ENCODE results near the gene CFD. TPM values are rescaled to one million over a fixed set of nuclear protein-coding genes. Genes with fewer than 3 reads are reported as not detected.

Gene CFD
- 33.5 and 41.1 TPM in 2 replicates for total RNA-seq

DNA sequence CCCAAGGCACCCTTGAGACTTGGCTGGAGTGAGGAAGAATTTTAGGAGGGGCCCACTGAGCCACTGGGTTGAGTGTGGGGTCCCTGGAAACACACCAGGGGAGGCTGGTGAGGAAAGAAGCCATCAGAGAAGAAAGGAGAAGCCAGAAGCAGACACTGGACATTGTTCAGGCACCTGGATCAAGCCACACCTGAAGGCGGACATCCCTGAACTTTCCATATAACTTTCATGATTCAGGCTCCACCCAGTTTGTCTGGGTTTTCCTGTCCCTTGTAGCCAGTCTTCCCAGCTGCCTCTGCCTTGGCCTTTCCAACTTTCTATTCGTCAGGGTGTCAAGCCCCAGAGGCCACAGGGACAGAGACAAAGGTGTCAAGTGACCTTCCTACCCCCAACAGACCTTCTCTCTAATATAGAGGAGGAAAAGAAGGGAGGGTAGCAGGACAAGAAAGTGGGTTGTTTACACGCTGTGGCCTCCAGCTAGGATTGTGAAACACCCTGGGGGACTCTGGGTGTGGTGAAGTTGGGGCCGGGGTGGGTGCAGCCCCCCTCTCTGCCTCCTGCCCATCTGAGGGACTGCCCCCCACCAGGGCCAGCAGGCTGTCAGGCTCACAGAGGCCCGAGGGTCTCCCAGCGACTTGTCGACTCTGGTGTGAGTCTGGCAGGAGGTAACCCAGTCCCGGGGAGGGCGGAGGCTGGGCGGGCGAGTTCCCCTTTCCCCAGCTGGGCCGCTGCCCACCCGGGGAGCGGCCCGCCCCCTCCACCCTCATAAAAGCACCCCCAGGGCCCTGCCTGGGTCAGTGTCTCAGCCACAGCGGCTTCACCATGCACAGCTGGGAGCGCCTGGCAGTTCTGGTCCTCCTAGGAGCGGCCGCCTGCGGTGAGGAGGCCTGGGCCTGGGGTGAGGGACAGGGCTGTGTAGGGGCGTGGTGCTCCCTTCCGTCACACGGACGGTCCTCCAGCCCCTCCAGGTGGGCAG lies at the start of gene CFD:
Gene CFD, plus strand, starts transcription at position 797 of the 976 bp plus-strand sequence. Its CDS starts 26 bp downstream, at position 823.

DNA sequence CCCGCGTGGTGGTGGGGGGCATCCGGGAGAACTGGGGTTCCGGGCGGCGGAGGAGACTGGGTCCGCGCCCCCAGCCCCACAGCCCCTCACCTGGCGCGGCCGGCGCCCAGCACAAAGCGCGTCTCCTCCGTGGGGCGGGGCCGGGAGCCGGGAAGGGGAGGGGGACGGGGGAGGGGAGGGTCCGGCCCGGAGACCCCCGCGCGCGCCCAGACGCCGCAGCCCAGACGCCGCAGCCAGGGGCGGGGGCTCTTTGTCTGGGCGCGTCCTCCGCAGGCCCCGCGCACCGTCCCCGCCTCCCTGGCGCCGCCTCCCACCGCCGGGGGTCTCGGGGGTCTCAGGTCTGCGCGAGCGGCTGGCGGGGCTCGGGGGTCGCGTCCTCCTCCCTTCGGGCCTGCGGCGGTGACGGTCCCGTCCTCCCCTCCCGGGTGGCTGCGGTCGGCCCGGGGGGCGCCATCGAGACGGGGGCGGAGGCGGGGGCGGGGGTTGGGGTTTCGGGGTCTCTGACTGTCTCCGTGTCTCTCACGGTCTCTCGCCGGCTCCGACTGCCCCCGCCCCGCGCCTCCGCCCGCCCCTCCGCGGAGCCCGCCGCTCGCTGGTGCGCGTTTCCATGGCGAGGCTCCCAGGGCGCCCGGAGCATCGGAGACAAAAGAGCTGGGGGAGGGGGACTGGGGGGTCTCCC lies 37.5 kb upstream of the CFD start, which contains the start of gene PLPPR3:
Gene PLPPR3, minus strand, starts transcription at position 131 of the 679 bp plus-strand sequence. CDS start 396 bp downstream, outside the sequence.

DNA sequence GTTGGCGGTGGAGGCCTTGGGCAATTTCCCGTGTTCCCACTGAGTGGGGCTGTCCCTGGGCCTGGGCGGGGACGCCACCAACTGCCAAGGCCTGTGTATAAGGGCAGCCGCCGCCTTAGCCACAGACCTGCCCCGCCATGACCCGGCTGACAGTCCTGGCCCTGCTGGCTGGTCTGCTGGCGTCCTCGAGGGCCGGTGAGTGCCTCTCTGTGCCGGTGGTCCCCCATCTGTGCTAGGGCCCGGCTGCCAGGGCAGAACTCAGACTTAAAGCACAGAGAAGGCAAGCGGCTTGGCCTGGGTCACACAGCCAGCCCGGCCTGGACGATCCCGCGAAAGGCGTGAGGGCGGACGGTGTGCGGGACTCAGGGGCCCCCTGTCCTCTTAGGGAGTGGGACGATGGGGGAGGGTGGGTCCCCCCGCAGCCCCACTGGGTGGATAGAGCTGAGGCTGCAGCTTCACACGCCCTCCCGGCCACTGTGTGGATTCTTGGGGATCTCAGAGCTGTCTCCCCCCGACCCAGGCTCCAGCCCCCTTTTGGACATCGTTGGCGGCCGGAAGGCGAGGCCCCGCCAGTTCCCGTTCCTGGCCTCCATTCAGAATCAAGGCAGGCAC lies 31.6 kb upstream of the CFD start, which contains the start of gene AZU1:
Gene AZU1, plus strand, starts transcription at position 128 of the 612 bp plus-strand sequence. Its CDS starts 10 bp downstream, at position 138.

DNA sequence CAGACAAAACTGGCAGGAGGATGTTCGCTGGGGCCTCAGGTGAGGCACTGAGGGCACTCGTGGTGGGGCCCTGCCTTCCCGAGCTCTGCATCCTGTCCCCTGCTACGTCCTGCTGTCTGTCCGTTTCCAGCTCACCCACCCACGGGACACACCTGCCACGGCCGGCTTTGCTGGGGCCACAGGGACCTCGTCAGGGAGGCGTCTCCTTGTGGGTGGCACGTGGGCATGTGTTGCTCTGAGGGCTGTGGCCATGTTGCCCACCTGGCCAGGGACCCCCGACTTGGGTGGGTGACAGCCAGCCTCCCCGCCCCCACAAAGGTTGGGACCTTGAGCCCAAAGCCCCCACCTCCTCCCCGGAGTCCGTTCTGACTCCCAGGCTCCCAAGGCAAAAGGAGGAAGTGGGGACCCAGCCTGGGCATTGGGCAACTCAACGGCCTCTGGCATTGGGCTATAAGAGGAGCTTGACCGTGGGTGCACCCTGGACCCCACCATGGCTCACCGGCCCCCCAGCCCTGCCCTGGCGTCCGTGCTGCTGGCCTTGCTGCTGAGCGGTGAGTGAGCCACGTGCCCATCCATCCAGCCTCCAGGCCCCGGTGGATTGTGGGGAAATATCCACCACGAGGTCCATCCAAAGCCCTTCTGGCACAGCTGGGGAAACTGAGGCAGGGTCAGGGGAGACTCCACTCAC lies 18.8 kb upstream of the CFD start, which contains the start of gene PRTN3:
Gene PRTN3, plus strand, starts transcription at position 481 of the 688 bp plus-strand sequence. Its CDS starts 10 bp downstream, at position 491.

DNA sequence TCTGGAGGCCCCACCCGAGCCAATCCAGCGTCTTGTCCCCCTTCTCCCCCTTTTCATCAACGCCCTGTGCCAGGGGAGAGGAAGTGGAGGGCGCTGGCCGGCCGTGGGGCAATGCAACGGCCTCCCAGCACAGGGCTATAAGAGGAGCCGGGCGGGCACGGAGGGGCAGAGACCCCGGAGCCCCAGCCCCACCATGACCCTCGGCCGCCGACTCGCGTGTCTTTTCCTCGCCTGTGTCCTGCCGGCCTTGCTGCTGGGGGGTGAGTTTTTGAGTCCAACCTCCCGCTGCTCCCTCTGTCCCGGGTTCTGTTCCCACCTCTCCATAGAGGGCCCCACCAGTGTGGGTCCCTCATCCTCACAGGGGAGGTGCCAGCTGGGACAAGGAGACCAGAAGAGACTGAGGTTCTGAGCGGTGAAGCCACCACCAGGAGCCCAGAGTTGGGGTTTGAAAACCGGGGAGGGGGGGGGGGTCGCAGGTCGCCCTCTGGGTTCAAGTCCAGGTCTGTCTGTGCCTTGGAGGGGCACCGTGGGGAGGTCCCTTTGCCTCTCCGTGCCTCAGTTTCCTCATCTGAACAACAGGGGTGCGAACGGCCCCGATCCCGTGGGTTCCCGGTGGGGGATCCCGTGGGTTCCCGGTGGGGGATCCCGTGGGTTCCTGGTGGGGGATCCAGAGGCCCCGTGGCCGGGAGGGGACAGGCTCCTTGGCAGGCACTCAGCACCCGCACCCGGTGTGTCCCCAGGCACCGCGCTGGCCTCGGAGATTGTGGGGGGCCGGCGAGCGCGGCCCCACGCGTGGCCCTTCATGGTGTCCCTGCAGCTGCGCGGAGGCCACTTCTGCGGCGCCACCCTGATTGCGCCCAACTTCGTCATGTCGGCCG lies 7.1 kb upstream of the CFD start, which contains the start of gene ELANE:
Gene ELANE, plus strand, starts transcription at position 168 of the 878 bp plus-strand sequence. Its CDS starts 26 bp downstream, at position 194.

DNA sequence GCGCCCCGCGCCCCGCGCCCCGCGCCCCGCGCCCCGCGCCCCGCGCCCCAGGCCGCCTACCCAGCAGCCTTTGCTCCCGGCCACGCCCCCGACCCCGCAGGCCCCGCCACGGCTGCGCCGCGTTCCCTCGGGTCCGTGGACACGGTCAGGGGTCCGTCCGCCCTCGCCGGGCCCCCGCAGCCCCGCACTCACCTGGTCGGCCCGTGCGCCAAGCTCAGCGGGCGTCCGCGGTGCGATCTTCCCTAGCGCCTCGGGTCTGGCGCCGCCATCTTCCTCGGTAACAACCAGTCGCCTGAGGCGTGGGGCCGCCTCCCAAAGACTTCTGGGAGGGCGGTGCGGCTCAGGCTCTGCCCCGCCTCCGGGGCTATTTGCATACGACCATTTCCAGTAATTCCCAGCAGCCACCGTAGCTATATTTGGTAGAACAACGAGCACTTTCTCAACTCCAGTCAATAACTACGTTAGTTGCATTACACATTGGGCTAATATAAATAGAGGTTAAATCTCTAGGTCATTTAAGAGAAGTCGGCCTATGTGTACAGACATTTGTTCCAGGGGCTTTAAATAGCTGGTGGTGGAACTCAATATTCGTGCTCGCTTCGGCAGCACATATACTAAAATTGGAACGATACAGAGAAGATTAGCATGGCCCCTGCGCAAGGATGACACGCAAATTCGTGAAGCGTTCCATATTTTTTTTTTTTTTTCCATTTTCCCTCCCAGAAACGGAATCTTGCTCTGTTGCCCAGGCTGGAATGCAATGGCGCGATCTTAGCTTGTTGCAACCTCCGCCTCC lies 33.6 kb downstream of the CFD start, which contains the start of the genes MED16 and RNU6-9:
Gene MED16, minus strand, starts transcription at position 294 of the 796 bp plus-strand sequence. CDS start 2,056 bp downstream, outside the sequence.
Gene RNU6-9, plus strand, starts transcription at position 591 of the 796 bp plus-strand sequence.

Small RNA genes lying within 50 kb of the gene (small RNA-seq; reads per million reads assigned to genes)
- not detected for gene MIR3187
- gene RNU6-9: 8.2 reads per million, percentile 88 among the genes with 10 or more reads in this experiment

Other genes with a start within 250 kb of the CFD start
- gene POLRMT, start 226.1 kb upstream of the CFD start, total RNA-seq: 20.8 and 27.9 TPM in 2 replicates
- gene FGF22, start 219.8 kb upstream of the CFD start, total RNA-seq: 0.16 TPM in 1 of 2 replicates, not detected in the other
- 38.9 and 46.4 TPM in 2 replicates for gene RNF126, start 196.4 kb upstream of the CFD start, total RNA-seq
- gene FSTL3, start 183.3 kb upstream of the CFD start, total RNA-seq: 34.2 and 42.5 TPM in 2 replicates
- not detected in 2 replicates for gene PRSS57, start 164.2 kb upstream of the CFD start, total RNA-seq
- 0.73 and 0.97 TPM in 2 replicates for gene PALM, start 150.7 kb upstream of the CFD start, total RNA-seq
- under 0.01 TPM in 1 of 2 replicates, not detected in the other for gene MISP, start 108.6 kb upstream of the CFD start, total RNA-seq
- 99.9 and 128 TPM in 2 replicates for gene PTBP1, start 62.2 kb upstream of the CFD start, total RNA-seq
- 1.3 and 2.4 TPM in 2 replicates for gene PLPPR3, start 37.7 kb upstream of the CFD start, total RNA-seq
- gene AZU1, start 31.8 kb upstream of the CFD start, total RNA-seq: not detected in 2 replicates
- not detected in 2 replicates for gene PRTN3, start 18.7 kb upstream of the CFD start, total RNA-seq
- gene ELANE, start 7.4 kb upstream of the CFD start, total RNA-seq: 0.49 and 0.73 TPM in 2 replicates
- 42.4 and 52.1 TPM in 2 replicates for gene MED16, start 33.5 kb downstream of the CFD start, total RNA-seq
- not detected in 2 replicates for gene RNU6-9, start 33.8 kb downstream of the CFD start, total RNA-seq
- gene R3HDM4, start 53.6 kb downstream of the CFD start, total RNA-seq: 34.6 and 46.8 TPM in 2 replicates
- not detected in 2 replicates for gene KISS1R, start 57.7 kb downstream of the CFD start, total RNA-seq
- gene ARID3A, start 66.4 kb downstream of the CFD start, total RNA-seq: 23.9 and 25.5 TPM in 2 replicates
- 32.7 and 32.9 TPM in 2 replicates for gene WDR18, start 124.7 kb downstream of the CFD start, total RNA-seq
- gene GRIN3B, start 140.8 kb downstream of the CFD start, total RNA-seq: 0.85 and 1.5 TPM in 2 replicates
- gene TMEM259, start 161.5 kb downstream of the CFD start, total RNA-seq: 92.7 and 94.6 TPM in 2 replicates
- gene RNU6-2, start 161.9 kb downstream of the CFD start, total RNA-seq: not detected in 2 replicates
- gene CNN2, start 166.9 kb downstream of the CFD start, total RNA-seq: 745 and 827 TPM in 2 replicates
- 8.3 and 9.4 TPM in 2 replicates for gene ABCA7, start 180.4 kb downstream of the CFD start, total RNA-seq
- gene ARHGAP45, start 207.5 kb downstream of the CFD start, total RNA-seq: 0.65 and 1.5 TPM in 2 replicates
- gene POLR2E, start 235.7 kb downstream of the CFD start, total RNA-seq: 86.5 and 134 TPM in 2 replicates
- gene GPX4, start 244.3 kb downstream of the CFD start, total RNA-seq: 238 and 301 TPM in 2 replicates